DMS 273 treated with DMSO at 0.1 percent for 48 hours (cell line): ENCODE measurements around the gene CXCL12.

ENCODE experiments used
- DNase-seq: peaks from one replicate; lab custom pipeline; 2025; lab: John Stamatoyannopoulos, UW

CXCL12 gene

DNA sequence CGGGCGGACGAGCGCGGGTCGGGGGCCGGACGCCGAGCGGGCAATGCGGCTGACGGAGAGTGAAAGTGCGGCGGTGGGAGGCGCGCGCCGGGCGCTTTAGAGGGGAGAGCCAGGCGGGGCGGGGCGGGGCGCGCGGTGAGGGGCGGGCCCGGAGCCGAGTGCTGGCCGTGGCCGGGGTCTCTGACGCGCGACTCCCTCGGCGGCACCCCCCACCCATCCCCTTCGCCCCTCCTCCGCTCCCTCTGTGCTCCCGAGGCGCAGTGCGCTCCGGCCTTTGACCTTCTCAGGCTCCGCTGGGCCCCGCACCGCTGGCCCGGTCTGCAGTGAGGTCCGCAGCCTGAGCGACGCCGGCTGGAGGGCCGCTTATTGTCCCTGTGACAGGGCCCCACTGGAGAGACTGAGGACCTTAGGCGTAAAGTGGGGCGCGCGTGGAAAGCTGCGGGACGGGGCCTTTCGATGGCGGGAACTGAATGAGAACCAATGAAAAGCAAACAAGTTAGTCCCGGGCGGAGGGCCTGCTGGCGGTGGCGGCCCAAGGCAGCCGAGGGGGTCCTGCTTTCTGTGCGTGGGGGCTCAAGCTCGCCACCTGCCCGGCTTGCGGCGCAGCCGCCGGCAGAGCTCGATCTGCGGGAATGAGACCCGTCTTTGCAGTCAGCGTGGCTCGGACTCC is at the start of gene CXCL12:
Gene CXCL12, minus strand, starts transcription at position 72 of the 670 bp plus-strand sequence. CDS start 92 bp downstream, outside the sequence.
- DNase-seq, result no peak

DNA sequence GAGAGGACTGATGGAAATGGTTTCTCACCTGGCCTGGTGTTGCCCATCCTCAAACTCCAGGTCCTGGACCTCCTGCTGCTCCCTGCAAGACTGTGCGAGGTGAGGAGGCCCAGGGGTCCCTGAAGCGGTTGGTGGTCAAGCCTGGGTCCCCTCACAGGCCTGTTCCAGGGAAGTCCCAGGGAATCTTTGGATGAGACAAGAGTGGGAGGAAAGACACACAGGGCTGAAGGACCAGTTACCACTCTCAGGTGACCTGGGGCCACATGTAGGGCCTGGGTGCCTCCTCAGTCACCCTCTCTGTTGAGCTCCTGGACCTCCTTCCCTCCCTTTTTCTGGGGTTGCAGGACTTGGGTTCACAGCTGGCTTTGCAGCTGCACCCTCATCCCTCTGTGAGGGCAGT is 42.6 kb upstream of the CXCL12 start:
- no peak for DNase-seq

DNA sequence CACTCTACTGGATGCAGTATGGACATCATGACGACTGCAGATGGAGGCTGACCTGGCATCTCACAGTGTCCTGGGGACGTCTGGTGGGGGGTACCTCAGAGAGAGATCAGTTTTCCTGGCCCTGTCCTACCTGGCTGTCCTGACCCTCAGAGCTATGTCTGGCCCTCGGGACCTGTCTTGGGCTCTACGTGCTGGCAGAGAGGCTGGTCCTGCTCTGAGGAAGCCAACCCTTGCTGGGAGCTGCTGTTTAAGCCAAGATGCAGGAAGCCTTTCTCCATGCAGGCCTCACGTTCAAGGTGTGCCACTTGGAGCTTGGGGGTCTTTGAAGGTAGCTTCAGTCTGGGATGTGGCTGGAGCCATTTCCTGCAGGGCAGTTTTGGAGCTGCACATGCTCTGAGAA is 42.1 kb upstream of the CXCL12 start:
- no peak for DNase-seq

DNA sequence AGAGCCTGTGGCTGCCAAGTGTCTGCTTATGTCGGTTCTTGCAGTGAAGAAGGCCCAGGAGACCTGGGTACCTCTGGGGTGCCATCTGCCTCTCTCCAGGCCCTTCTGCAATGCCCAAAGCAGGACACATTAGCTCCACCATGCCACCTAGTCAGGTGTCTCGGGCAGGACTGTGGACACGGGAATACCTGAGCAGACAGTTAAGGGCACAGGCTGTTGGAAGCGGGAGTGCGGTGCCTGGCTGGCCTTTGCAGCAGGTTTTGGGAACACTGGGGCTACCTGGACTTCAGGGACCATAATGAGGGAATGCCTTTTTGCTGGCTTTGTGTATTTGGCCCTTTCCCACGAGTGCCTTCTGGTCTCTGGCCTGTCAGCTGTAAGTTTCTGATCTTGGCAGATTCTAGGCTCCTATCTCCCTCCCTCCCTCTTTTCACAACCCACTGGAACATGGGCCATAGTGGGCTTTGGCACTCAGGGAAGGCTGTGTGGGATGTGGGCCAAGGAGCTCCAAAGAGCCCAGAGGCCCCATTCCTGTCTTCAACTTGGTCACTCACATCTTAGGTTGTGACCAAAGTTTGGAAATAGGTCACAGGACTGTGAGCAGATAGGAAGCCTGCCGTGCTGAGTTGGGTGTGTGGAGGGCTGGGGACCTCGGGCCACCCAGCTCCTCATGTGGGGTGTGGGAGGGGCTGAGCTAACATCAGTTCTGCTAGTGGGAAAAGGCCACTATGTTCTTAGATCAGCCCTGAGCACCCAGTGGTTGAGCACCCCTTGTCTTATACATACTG is 41.5 kb upstream of the CXCL12 start:
- no peak for DNase-seq

DNA sequence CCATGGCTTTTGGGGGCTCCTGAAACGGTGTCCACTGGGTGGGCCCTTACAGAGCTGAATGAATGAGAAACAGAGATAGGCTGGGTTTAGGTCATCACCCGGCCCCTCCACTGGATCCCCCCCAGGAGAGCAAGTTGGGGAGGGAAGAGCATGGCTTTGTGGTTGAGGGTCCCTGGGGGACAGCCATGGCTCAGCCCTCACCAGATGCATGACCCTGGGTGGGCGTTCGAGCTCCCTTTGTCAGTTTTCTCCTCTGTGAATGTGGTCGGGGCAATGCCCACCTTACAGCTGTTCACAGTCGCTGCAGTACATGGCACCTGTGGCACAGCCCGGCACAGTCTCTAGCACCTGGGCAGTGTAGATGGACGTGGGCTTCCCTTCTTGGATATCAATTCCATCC is 40.6 kb upstream of the CXCL12 start:
- DNase-seq, result no peak

DNA sequence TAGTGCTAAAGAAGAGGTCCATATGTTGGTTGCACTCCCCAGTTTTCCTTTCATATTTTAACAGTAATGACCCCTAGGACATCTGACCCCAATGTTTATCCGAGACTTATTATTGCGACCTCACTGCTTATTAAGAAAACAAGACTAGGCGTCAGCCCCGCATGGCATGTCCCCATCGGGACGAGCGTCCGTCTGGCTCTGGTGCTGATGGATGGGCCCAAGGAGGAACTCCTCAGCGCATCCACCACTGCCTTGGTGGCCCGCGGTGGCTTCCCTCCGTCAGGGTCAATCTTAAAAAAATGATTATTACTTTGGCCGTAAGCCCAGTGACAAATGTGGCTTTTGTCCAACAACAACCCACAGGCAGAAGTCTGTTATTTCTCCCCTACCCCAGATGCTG is 40.1 kb upstream of the CXCL12 start:
- no peak for DNase-seq

DNA sequence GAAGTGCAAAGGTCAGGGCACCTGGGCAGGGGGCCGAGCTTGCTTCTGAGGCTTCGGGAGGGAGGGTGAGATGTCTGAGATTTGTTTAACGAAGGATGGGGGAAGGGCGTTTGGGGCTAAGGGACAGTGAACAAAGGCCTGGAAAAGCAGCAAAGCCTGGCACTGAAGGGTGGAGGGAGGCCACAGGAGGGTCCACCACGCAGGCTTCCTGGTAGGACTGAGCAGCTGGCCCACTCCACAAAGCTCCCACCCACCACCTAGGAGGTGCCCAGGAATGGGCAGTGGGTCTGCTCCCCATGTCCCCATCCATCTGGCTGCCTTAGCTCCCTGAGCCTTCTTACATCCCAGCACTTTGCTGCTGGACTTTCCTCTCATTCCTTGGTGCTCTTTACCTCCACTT is 39.4 kb upstream of the CXCL12 start:
- no peak for DNase-seq

DNA sequence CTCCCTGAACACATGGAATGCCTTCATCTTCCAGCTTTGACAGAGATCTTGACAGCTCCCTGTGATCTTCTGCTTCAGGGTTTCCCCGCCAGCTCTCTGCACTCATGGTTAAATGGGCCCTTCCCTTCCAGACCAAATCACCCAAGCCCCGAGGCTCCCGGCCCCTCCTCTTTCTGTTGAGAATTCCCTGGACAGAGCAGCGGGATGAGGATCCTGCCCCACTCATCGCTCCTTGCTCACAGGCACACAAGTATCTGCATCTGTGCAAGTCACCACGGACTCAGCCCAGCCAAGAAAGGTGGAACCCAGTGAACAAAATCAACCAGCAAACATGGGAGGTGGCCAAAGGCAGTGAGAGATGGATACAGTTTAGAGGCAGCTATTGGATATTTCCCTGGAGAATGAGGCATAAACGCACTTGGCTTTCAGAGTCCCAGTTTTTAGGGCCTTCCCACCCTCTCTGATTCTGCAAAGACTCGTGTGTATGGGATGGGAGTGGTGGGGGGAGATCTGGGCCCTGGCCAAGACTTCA is 37.7 kb upstream of the CXCL12 start:
- DNase-seq, result no peak

DNA sequence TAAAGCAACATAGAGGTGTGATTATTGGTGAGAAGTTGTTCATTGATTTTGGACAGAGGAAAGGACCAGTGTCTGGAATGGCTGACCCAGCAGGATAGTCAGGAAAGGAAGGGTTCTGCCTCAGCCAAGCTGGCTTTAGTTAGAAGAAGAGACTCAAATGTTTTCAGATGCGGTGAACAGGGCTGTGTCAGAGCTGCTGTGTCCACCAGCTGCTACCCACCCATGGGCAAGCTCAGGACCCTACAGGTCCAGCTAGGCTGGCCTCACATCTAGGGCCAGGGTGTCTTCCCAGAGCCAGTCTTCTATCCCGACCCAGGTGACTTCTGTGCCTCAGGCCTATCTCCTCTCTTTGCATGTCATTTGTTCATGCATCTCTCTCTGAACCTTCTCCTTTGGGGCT is 37.3 kb upstream of the CXCL12 start:
- no peak for DNase-seq

DNA sequence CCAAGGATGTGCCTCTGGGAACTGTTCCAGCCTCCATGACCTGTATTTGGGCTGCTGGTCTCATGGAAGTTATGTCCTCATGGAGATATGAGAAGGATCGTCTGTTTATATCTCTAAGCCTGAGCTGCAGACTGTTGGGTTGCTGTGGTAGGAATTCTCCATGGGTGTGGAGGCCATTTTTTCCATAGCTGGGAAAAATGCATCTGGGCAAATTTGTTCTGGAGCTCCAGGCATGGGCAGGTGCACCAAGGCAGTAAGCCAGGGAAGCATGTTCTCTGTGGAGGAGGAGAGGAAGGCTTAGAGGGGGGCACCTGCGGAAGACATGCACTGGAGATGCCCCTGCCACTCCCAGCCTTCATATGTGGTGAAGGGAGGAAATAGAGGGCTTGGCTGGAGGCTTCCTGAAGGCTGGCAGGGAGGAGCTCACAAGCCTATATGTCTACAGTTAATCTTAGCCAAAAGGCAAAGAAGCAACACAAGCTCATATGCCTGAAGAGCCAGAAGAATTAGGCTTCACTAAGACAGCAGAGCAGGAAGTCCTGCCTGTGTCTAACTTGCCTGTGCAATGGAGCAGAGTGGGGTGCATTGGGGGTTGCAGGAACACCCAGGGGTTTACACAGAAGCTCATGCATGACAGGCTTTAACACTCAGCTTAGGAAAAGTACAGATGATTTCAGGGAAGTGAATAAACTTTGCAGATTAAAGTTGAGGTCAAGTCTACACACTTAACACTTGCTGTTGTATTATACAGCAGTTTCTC is 35.1 kb upstream of the CXCL12 start:
- no peak for DNase-seq

DNA sequence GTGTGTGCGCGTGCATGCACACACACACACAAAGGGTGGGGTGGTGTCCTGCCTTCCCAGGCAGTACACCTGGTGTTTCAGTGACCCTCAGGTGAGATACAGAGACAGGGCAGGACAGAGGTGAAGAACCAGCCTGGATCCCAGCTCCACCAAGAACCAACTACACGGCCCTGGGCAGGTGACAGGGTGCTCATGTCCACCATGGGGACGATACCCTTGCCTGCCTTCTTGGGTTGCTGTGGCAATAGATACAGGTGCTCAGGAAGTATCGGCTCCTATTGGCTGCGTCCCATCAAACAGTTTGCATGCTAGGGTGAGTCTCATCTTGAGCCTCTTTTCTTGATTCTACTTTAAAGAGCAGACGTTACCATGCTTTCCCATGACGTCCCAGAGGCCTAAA is 33.7 kb upstream of the CXCL12 start:
- no peak for DNase-seq

DNA sequence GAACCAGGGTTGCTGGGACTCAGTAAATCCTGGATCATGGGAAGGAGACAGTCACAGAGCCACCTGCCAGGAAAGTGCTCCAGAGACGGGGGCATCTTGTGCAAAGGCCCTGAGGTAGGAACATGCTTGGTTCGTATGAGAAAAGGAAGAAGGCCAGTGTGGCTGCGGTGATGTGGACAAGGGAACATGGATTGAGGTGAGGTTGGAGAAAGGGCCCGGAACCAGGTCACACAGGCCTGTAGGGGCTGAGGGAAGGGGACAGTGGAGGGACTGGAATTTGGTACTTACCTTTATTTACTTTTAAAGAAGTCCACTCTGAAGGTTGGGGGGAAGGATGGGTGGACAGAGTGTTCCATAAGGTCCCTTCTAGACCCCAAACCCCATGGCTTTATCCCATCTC is 32.9 kb upstream of the CXCL12 start:
- no peak for DNase-seq

DNA sequence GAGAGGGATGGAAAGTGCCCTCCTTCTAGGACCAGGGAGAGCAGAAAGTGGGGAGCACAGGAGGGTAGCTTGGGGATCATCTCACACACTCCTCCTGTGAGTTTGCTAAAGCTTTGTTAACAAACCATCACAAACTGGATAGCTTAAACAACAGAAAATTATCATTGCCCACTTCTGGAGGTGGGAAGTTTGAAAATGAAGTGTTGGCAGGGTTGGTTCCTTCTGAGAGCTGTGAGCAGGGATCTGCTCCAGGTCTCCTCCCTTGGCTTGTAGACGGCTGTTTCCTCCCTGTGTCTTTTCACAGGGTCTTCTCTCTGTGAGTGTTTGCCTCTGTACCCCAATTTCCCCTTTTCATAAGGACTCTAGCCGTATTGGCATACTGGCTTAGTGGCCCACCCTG is 32.0 kb upstream of the CXCL12 start:
- DNase-seq, result no peak

DNA sequence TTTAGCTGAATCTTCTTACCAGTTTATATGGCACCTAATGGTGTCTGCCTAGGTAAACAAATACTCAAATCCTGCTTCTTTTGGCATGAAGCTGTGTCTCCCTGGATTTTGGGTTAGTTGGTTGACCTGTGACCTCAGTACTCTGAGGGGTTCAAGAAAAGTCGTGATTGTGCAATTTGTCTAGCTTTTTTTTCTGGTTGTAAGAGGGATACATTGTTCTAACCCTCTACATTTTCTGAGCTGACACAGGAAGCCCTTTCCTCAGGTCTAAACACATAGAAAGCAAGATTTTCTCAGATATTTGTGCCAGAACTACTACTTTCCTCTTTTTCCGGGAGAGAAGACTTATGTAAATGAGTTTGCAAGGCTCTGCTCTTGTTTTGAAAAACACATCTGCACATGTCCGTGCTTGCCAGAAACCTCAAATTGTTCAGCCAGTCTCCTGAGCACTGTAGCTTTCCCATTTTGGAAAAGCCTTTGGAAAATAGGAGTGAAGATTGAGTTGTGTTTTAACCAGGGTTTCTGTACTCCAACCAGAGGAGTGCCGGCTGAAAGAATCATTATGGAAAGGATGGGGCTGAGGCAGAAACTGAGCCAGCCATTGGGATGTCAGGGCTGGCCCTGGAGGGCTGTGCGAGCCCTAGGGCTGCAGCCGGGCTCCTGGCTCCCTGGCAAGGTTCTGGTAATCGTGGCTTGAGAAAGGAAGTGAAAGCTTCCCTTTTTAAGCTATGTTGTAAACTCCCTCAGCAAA is 31.3 kb upstream of the CXCL12 start:
- peak; percentile 8 for DNase-seq

DNA sequence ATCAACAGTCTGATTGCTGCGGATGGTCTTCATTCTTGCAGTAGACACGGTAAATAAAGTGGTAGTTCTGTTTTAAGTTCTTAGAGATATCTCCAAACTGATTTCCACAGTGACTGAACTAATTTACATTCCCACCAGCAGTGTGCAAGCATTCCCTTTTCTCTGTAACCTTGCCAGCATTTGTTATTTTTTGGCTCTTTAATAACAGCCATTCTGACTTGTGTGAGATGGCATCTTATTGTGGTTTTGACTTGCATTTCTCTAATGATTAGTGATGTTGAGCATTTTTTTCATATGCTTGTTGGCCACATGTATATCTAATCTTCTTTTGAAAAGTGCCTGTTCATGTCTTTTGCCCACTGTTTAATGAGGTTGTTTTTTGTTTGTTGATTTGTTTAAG is 30.2 kb upstream of the CXCL12 start:
- no peak for DNase-seq

DNA sequence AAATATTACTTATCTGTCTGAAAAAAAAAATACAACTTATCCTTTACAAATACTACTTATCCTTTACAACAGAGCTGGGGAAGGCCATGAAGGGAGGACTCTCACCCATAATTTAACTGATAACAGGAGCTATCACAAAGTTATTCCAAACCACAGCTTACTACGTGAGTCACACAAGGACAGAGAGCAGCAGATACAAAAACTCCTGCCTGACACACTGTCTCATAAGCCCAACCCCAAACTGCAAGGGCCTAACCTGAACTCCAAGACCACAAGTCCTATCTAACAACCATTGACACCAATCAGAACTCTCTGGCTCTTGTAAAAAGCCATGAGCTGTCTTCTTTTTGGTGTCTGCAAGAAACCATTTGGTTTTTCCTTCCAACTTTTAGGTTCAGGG is 28.5 kb upstream of the CXCL12 start:
- DNase-seq, result no peak

DNA sequence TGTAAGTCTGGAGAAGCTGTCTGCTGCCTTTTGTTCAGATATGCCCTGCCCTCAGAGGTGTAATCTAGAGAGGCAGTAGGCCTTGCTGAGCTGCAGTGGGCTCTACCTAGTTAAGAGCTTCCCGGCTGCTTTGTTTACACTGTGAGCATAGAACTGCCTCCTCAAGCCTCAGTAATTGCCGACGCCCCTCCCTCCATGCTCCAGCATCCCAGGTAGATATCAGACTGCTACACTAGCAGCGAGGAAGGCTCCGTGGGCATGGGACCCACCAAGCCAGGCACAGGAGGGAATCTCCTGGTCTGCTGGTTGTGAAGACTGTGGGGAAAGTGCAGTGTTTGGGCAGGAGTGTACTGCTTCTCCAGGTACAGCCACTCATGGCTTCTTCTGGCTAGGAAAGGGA is 26.4 kb upstream of the CXCL12 start:
- no peak for DNase-seq

DNA sequence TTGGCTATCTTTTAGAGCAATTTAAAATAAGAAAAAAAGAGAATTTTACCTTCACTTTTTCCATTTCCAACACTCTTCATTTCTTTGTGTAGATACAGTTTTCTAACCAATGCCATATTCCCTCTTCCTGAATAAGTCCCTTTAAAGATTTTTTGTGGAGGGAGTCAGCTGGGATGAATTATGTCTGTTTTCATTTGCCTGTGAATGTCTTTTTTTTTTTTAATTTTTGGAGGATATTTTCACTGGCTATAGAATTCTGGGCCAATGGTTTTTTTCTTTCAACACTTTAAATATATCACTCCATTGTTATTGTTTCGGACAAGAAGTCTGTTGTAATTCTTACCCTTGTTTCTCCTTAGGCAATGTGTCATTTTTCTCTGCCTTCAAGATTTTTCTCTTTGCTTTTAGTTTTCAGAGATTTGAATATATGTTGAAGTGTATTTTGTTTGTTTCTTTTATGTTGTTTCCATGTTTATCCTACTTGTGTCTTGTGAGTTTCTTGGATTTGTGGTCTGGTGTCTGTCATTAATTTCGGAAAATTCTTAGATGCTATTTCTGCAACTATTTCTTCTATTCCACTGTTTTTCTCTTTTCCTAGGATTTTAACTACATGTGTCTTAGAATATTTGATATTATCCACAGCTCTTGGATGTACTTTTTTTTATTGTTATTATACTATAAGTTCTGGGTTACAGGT is 20.0 kb upstream of the CXCL12 start:
- DNase-seq, result no peak

DNA sequence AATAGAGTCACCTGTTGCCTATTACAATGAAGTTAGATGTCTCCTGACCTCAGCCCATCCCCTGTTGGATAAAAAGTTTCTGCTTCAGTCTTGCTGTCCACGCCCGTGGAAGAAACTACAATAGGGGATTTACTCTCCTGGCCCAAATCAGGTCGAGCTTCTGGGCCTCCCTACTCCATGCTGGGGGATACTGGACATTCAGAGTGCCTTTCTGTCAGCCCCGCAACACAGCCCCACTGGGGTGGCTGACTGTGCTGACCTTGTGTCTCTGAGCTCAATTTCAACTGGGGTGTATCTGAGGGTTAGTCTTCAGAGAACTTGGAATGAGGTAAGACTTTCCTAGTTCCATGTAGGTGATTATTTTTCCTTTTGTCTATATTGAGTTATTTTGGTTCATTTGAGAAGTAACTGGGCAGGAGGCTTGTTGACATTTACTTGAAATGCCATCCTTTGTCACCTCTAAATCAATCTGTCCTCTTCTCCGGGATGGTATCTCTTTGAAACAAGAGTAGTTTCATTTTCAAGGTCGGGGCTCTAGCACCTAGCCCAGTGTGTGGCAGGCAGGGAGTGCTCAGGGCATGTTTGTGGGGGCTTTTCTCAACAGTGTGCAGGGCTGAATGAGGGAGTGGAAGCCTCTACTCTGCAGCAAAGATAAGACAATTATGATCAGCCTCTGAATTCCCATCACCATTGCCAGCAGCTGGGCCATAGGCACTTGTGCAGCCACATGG is 17.7 kb upstream of the CXCL12 start:
- no peak for DNase-seq

DNA sequence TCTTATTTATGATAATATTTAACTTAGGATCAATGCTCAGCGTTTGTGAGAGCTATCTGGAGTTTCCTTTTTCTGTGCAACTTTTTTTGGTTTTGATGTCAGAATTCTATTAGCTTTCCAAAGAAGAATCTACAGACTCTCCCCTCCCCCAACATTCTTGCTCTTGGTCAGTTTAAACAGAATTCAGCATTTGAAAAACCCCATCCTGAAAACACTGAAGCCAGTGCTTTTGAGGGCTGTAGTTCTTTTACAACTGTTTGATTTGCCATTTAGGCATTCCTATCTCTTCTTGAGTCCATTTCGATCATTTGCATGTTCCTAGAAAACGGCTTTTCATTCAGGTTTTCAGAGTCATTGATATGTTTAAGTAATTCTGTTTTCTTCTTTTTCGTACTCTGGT is 15.6 kb upstream of the CXCL12 start:
- DNase-seq, result no peak
